ENCODE measurements around the gene MYEOV. TPM values are rescaled to one million over a fixed set of nuclear protein-coding genes. Genes with fewer than 3 reads are reported as not detected.

The MYEOV gene
- total and polyA plus RNA-seq, 11 donors = 0.08 to 0.88 (median 0.23) TPM; not detected in 7

DNA sequence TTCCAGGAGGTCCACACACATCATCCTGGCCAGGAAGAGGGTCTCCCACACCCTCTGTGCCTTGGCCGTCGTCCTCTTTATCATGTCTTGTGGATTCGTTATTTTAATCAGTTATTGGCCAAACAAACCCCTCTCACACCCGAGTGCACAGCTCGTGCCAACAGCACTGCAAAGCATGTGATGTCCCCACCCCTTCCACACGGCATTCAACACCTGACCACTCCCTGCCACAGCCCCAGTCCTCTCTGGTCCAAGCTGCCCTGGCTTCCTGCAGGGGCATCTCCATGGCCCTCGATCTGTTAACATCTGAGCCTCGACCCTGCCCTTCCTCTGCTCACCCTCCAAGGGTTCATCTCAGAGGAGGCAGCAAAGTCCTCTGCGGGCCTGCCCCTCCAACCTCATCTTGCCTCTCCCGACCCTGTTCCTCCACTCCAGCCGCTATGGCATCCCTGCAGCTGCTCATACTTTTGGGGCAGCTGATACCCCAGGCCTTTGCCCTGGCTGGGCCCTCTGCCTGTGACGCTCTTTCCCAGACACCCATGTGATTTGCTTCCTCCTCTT lies 14.0 kb downstream of the MYEOV start:
- intact Hi-C loops (cut with DNase I) = no loop called here
- TF ChIP-seq, protein P1, sequence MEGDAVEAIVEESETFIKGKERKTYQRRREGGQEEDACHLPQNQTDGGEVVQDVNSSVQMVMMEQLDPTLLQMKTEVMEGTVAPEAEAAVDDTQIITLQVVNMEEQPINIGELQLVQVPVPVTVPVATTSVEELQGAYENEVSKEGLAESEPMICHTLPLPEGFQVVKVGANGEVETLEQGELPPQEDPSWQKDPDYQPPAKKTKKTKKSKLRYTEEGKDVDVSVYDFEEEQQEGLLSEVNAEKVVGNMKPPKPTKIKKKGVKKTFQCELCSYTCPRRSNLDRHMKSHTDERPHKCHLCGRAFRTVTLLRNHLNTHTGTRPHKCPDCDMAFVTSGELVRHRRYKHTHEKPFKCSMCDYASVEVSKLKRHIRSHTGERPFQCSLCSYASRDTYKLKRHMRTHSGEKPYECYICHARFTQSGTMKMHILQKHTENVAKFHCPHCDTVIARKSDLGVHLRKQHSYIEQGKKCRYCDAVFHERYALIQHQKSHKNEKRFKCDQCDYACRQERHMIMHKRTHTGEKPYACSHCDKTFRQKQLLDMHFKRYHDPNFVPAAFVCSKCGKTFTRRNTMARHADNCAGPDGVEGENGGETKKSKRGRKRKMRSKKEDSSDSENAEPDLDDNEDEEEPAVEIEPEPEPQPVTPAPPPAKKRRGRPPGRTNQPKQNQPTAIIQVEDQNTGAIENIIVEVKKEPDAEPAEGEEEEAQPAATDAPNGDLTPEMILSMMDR (IDR thresholded peaks at IDR 0.05) = no peak
- no peak for TF ChIP-seq POLR2A (IDR thresholded peaks at IDR 0.05)
- Histone ChIP-seq H3K27ac (no peak overlapping the region), H3K27me3 (no peaks in the 10 kb centered on the region), H3K4me3 (no peak overlapping the region), H3K36me3 (no peaks in the 10 kb centered on the region), H3K4me1 (peaks cover 3 to 36% (median 16%) of the 10 kb centered on the region in 12 donors), H3K9me3 (no peaks in the 10 kb centered on the region)
- 62 to 81% (median 74%) methylated on average over 12 of the region's 12 CpGs for WGBS, 4 donors
- no peak for DNase-seq
- no peak for ATAC-seq

DNA sequence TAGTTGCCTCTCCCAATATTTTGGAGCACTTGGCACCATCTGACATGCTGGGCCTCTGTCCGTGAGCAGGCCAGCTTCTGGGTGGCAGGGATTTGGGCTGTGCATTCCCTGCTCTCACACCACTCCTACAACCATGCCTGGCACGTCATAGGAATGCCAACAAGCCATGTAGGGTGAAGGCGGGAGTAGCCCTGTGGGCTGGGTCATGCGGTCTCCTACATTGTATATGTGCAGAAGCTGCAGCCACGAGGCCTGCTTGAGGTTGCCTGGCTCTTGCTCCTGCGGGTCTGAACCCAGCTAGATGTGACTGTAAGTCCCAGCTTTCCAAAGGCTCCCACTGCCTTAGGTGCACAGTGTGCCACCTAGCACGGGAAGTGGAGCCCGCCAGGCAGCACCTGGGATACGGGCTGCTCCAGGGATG lies 14.5 kb downstream of the MYEOV start:
- TF ChIP-seq POLR2A (IDR thresholded peaks at IDR 0.05) = no peak
- TF ChIP-seq, protein P1 (IDR thresholded peaks at IDR 0.05) = no peak
- Histone ChIP-seq H3K36me3 (no peaks in the 10 kb centered on the region), H3K4me1 (peaks cover 3 to 40% (median 19%) of the 10 kb centered on the region in 12 donors), H3K27me3 (no peaks in the 10 kb centered on the region), H3K4me3 (no peak overlapping the region), H3K9me3 (no peaks in the 10 kb centered on the region), H3K27ac (no peak overlapping the region)
- intact Hi-C loops (cut with DNase I) = no loop called here
- no peak for DNase-seq
- 80 to 91% (median 86%) methylated on average over 9 of the region's 9 CpGs for WGBS, 4 donors
- ATAC-seq = peak in 1 of 4 donors; percentile 12

DNA sequence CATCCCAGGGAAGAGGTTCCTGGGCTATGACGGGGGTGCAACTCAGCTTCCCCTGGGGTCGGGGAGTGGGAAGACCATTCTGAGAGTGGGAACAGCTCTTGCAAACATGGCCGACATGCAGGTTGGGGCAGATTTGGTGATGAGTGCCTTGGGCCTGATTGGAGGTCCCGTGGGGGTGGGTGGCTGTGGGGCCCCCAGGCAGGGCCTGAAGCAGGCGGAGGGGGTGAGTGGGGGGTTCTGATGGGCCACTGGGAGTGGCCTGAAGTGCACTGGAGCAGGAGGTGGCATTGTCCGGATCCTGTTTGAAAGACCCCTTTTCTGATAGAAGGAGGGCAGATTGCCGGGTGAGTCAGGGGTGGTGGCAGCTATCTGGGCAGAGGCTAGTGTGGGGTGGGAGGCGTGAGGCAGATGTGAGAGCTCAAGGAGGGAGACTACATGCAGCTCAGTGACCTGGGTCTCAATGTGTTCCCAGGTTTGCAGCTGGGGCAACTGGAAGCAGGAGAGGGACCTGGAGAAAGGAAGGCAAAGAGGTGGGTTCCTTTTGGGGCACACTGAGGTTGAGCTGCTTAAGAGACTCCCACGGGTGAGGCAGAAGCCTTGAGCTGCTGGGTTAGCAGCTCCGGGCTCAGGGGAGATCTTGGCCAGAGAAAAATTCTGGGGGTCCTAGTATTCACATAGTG lies 15.1 kb downstream of the MYEOV start:
- no peak overlapping the region for H3K27ac ChIP-seq
- peaks cover 3 to 40% (median 19%) of the 10 kb centered on the region in 12 donors for H3K4me1 ChIP-seq
- intact Hi-C loops (cut with DNase I) = no loop called here
- H3K9me3 ChIP-seq = no peaks in the 10 kb centered on the region
- no peak for DNase-seq
- TF ChIP-seq POLR2A (IDR thresholded peaks at IDR 0.05) = no peak
- H3K36me3 ChIP-seq = no peaks in the 10 kb centered on the region
- no peaks in the 10 kb centered on the region for H3K27me3 ChIP-seq
- ATAC-seq = no peak
- WGBS, 4 donors = 95 to 98% (median 98%) methylated on average over 10 of the region's 10 CpGs
- H3K4me3 ChIP-seq = no peak overlapping the region

DNA sequence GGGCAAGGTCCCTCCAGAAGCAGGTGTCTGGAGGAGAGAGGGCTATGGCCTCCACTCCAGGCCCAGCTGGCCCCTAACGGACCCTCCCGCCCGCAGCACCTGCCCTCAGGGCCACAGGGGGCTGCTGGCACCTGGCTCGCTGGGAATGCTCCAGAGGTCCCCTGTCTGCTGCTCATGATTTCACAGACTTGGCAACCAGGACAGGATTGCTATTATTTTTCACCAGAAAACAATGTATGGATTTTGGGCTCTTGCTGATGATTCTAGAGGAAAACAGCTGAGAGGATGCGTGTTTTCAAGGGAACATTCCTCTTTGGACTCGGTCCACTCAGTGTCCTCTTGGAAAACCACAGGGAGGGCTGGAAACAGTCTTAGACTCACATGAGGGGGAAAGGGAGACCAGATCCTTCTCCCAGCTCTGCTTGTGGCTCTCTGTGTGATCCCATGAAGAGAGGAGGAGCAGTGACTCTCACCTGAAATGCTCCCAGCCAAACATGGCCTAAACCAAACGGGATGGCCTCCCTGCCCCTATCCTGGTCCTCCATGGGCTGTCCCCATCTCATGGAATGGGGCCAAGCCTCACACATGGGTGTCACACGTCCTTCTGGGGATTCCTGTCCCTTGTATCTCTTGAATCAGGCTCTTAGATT lies 15.8 kb downstream of the MYEOV start:
- WGBS, 4 donors = 71 to 85% (median 79%) methylated on average over 8 of the region's 8 CpGs
- TF ChIP-seq POLR2A (IDR thresholded peaks at IDR 0.05) = no peak
- TF ChIP-seq, protein P1 (IDR thresholded peaks at IDR 0.05) = no peak
- H3K36me3 ChIP-seq = no peaks in the 10 kb centered on the region
- DNase-seq (no peak), ATAC-seq (no peak)
- H3K4me3 ChIP-seq = no peak overlapping the region
- no peaks in the 10 kb centered on the region for H3K9me3 ChIP-seq
- H3K27ac ChIP-seq = no peak overlapping the region
- H3K4me1 ChIP-seq = peaks cover 3 to 40% (median 19%) of the 10 kb centered on the region in 12 donors
- no peaks in the 10 kb centered on the region for H3K27me3 ChIP-seq
- intact Hi-C loops (cut with DNase I) = no loop called here

Measured in heart left ventricle (tissue), 16 donors.